ENCODE results near the gene PACS2.

DNA sequence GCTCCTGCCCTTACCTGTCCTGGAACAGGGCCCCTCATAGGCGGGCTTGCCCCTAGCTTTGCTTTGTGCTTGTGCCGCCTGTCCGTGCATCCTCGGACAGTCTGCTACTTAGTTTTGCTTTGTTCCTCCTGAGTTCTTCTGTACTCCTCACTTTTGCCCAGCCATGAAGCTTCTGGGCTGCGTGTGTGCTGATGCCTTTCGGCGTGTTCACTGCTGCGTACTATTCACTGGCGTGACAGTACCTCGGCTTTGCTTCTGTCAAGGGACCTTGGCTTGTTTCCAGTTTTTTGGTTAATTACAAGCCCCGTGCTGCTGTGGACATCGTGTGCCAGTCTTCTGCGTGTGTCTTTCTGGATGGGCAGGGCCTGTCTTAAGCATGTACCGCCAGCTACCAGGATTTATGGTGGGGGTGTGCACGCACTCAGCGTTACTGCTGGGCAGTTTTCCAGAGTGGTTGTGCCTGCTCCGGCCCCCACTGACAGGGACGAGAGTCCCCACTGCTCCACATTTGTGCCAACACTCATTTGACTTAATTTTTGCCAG, 2.5 kb downstream of the PACS2 start:
- TF ChIP-seq, protein P1, sequence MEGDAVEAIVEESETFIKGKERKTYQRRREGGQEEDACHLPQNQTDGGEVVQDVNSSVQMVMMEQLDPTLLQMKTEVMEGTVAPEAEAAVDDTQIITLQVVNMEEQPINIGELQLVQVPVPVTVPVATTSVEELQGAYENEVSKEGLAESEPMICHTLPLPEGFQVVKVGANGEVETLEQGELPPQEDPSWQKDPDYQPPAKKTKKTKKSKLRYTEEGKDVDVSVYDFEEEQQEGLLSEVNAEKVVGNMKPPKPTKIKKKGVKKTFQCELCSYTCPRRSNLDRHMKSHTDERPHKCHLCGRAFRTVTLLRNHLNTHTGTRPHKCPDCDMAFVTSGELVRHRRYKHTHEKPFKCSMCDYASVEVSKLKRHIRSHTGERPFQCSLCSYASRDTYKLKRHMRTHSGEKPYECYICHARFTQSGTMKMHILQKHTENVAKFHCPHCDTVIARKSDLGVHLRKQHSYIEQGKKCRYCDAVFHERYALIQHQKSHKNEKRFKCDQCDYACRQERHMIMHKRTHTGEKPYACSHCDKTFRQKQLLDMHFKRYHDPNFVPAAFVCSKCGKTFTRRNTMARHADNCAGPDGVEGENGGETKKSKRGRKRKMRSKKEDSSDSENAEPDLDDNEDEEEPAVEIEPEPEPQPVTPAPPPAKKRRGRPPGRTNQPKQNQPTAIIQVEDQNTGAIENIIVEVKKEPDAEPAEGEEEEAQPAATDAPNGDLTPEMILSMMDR (conservative IDR thresholded peaks at IDR 0.05; ENCODE audit: low read length), result no peak
- TF ChIP-seq EZH2phosphoT487 (IDR thresholded peaks at IDR 0.05; ENCODE audit: borderline replicate concordance), result no peak
